ENCODE measurements around the gene GRID1.

DNA sequence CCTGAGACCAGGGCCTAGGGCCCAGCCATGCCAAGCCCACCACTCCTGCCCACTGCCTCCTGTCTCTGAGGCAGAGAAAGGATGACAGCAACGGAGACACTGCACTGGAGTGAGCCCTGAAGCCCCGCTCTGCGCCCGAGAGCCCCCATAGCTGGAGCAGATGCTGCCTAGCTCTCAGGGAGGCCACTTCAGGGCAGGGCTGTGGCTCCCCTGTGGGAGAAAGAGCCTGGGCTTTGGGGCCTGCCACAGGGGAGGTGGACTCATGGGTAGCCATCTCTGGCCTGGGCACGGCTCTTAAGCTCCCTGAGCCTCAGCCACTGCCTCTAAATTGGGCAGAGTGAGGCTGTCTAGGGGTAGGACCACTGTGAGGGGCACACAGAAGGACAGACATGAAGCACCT lies 214.2 kb downstream of the GRID1 start:
- TF ChIP-seq, protein P1, sequence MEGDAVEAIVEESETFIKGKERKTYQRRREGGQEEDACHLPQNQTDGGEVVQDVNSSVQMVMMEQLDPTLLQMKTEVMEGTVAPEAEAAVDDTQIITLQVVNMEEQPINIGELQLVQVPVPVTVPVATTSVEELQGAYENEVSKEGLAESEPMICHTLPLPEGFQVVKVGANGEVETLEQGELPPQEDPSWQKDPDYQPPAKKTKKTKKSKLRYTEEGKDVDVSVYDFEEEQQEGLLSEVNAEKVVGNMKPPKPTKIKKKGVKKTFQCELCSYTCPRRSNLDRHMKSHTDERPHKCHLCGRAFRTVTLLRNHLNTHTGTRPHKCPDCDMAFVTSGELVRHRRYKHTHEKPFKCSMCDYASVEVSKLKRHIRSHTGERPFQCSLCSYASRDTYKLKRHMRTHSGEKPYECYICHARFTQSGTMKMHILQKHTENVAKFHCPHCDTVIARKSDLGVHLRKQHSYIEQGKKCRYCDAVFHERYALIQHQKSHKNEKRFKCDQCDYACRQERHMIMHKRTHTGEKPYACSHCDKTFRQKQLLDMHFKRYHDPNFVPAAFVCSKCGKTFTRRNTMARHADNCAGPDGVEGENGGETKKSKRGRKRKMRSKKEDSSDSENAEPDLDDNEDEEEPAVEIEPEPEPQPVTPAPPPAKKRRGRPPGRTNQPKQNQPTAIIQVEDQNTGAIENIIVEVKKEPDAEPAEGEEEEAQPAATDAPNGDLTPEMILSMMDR (conservative IDR thresholded peaks at IDR 0.05; ENCODE audit: low read depth, low read length) = no peak
- TF ChIP-seq EZH2 (IDR thresholded peaks at IDR 0.05; ENCODE audit: low read length, unreplicated experiment) = no peak

Measured in PC-3 (cell line).